COLO668 (cell line): ENCODE measurements around the gene B4GALT1.
"Not testable (repeated sequence)": the region's sequence is repeated elsewhere in the genome, so short reads cannot be mapped to it uniquely, and the experiment has no call there.

Experiments used
- DNase-seq: peaks from one replicate; lab custom pipeline; 2025; ENCODE audit not compliant: unreplicated experiment; lab: John Stamatoyannopoulos, UW

Gene B4GALT1

GRCh38 chr9:33162721-33163311 is 4.3 kb downstream of the B4GALT1 start:
- no peak for DNase-seq

- DNase-seq, result no peak
Observed at GRCh38 chr9:33161589-33162132, 5.5 kb downstream of the B4GALT1 start.

DNA sequence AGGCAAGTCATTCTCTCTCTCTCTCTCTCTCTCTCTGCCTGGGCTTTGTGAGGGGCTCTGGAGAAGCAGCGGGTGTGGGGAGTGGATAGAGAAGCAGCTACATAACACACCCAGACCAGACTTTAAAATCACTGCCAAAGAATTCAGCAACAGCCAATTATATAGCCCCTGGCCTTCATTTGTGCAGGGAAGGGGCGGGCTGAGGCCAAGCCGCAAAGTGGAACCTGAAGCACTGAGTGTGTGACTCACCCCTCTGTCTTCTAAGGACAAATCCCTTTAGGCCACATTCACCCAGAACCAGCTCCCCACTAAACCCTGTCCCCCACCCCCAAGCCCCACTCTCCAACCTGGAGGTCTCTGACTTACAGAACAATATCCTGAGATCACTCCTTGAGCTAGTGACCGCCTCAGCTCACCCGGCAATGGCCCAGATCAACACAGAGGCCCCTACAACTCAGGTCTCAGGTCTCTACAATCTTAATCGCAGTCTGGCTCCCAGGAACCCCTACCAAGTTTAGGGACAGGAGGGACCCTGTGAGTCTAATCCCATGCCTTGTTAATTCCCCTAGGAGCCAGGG is 6.0 kb downstream of the B4GALT1 start:
- DNase-seq, result no peak

- DNase-seq, result not testable (repeated sequence)
Observed at GRCh38 chr9:33160446-33160845, 6.7 kb downstream of the B4GALT1 start.

GRCh38 chr9:33159777-33160127 is 7.4 kb downstream of the B4GALT1 start:
- no peak for DNase-seq

DNA sequence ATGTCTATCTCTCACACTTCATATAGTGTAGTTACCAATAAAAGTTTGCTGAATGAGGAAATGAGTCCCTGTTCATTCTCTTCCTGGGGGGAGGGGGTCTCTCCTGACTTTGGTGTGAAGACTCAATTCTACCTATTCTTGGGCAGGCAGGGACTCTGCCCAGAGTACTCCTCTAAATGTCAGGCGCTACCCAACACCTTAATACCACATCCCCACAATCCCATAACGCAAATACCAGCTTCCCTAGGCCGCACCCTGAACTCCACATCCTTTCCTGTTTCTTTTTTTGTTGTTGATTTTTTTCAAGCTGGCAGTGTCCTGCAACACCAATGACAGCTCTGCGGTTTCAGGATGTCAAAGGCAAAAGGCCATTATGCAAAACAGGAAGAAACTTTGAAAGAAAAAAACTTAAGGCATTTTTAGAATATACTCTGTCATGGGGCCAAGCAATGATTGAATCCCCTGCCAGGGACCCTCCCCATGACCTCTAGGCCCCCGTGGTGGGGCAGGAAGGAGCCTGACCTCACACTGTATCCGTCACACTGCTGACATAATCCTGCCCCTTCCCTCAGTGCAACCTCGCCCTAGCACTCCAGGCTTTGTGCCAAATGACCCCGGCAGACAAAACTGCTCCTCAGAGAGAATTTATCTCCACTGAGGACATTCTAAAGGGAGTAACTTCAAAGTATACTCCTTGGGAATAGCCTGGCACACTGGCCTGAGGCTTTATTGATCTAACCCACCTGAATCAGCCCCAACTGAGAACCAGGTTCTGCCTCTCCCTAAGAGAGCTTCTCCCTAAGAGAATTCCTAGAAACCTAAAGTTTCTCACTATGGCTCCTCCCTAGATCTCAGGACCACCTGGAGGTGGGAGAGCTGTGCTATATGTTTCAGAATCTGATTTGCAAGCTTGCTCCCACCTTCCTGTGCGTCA is 8.0 kb downstream of the B4GALT1 start:
- no peak for DNase-seq

GRCh38 chr9:33157960-33158842 is 8.9 kb downstream of the B4GALT1 start:
- no peak for DNase-seq

DNA sequence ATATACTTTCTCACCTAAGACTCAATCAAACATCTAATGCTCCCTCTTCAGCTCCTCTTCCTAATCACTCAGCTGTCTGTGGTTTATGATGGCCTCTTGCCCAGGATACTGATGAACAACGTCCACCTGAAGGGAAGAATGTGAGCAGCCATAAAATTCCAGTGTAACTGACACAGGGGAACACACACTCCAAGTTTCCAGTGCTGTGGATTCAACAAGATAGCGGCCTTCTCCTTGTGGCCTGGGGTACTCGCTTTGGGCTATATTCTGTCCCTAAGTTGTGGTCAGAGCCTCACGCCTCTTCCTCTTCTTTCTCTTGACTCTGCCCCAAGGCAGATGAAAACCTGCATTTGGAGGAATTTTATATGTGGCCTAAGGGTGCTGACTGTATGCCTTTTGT is 11.7 kb downstream of the B4GALT1 start:
- no peak for DNase-seq

DNA sequence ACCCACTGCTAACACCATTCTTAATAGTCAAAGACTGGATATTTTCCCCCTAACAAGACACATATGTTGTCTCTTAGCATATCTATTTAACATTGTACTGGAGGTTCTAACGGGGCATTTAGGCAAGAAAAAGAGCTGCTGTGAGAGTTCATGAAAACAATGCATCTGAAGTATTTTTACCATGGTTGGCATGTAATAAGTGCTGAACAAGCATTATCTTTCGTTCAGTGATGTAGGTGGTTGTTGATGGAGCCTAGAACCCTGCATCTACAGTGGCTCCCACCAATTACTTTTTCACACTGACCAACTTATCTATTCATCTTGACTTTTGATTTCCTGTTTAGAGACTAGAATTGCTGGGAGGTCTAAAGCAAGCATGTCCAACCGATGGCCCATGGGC is 12.8 kb downstream of the B4GALT1 start:
- no peak for DNase-seq

- no peak for DNase-seq
Observed at GRCh38 chr9:33153666-33154065, 13.5 kb downstream of the B4GALT1 start.

- no peak for DNase-seq
Observed at GRCh38 chr9:33153001-33153400, 14.1 kb downstream of the B4GALT1 start.

- DNase-seq, result no peak
Observed at GRCh38 chr9:33151601-33152000, 15.5 kb downstream of the B4GALT1 start.

GRCh38 chr9:33151007-33151557 is 16.1 kb downstream of the B4GALT1 start:
- no peak for DNase-seq

DNA sequence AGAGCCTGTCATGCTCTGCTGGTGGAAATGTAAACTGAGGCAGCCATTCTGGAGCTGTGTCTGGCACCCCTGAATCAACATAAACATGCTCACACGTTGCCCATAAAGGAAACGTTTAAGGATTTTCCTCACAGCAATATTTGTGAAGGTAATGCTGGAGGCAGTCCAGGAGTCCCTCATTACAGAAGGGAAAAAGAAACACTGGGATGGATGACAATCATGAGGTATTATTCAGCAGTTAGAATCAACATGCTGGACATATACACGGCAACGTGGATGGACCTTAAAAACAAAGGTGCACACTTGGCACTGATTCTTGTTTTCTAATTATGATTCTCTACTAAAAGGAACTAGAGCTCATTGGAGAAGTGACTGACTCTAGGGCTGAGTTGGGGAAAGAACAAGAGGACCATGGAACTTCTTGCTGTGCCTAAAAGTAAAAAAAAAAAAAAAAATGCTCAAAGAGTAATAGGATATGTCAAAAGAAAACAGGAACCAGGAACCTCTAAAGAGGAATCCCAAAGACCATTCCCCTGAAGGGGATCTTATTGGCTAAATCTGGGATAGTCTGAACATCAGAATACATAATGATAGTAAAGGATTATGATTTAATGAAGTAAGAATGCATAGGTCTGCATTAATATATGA is 18.6 kb downstream of the B4GALT1 start:
- DNase-seq, result no peak

GRCh38 chr9:33147416-33148169 is 19.5 kb downstream of the B4GALT1 start:
- DNase-seq, result no peak

GRCh38 chr9:33146298-33146697 is 20.8 kb downstream of the B4GALT1 start:
- no peak for DNase-seq

DNA sequence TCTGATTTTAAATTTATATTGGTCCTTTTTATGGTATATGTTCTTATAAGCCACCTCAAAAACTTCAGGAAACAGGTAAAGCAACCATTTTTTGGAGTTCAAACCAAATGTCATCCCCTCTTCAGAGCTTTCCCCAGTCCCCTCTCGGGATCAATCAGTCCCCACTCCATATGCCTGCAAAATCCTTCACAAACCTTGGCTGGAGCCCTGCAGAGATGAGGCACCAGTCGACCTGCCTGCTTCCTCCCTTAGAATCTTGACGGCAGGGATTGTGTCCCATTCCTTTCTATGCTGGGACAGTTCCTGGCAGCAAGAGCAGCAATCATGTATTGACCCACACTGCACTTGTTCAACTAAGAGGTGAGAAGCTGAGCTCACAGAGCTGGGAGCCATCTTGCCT is 22.6 kb downstream of the B4GALT1 start:
- DNase-seq, result no peak

GRCh38 chr9:33143241-33143661 is 23.9 kb downstream of the B4GALT1 start:
- DNase-seq, result no peak

DNA sequence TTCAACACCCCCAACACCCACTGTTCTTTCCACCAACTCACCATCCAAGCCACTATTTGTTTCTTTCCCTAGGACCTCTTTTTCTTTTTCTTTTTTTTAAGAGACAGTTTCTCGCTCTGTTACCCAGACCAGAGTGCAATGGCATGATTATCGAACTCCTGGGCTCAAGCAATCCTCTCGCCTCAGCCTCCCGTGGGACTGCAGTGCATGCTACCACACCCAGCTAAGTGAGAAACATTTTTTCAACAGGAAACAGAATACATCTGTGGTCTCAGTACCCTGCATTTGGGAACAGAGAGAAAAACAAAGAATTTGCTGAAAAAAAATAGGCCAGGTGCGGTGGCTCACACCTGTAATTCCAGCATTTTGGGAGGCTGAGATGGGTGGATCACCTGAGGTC is 24.6 kb downstream of the B4GALT1 start:
- DNase-seq, result no peak
